OCI-LY7 (cell line): ENCODE results near the gene ACSF2. TPM values are rescaled to one million over a fixed set of nuclear protein-coding genes. Genes with fewer than 3 reads are reported as not detected.
A peak's percentile ranks its signal among the peaks of the same experiment; 100 is the strongest.

Source experiments
- BruUV-seq: library from RNA; stranded (reverse); fragments of 400-500 nt; replicated peaks from 2 replicates; lab custom pipeline; 2021; lab: Mats Ljungman, UMichigan
- CTCF ChIA-PET: fragments of 300-600 bp; sonication (Branson Sonifier 250); formaldehyde crosslinking; loops from one replicate; lab custom pipeline; 2022; ENCODE audit warnings: antibody characterized with exemption; ENCODE audit not compliant: unreplicated experiment; lab: Charles Lee
- POLR2A ChIA-PET: fragments of 300-600 bp; sonication (Branson Sonifier 250); formaldehyde crosslinking; loops from one replicate; lab custom pipeline; 2022; ENCODE audit warnings: antibody characterized with exemption; lab: Charles Lee
- DNase-seq: peaks from one replicate; pipeline ENCODE4 v3.0.0-alpha.2; 2015; ENCODE audit warnings: low spot score
- H2AFZ ChIP-seq: fragments of 200-600 bp; sonication (generic), shearing (Covaris generic); 2 replicates; pipeline ENCODE4 v1.6.1; 2014; ENCODE audit warnings: mild to moderate bottlenecking, antibody characterized with exemption, low read length, moderate library complexity
- H3K27ac ChIP-seq: fragments of 200-600 bp; sonication (generic); 2 replicates; pipeline ENCODE4 v1.5.1; 2014; ENCODE audit warnings: mixed run types, low read depth, mild to moderate bottlenecking, moderate library complexity, low read length, inconsistent platforms; ENCODE audit not compliant: poor library complexity, severe bottlenecking
- H3K36me3 ChIP-seq: fragments of 200-600 bp; sonication (generic); 2 replicates; pipeline ENCODE4 v1.6.1; 2014; ENCODE audit warnings: mild to moderate bottlenecking, antibody characterized with exemption, low read length, moderate library complexity, mixed read lengths; ENCODE audit not compliant: insufficient read depth
- H3K4me1 ChIP-seq: fragments of 200-600 bp; sonication (generic); 2 replicates; pipeline ENCODE4 v1.5.1; 2014; ENCODE audit warnings: mild to moderate bottlenecking, low read length; ENCODE audit not compliant: insufficient read depth, poor library complexity, severe bottlenecking
- H3K4me2 ChIP-seq: fragments of 200-600 bp; sonication (generic); 2 replicates; pipeline ENCODE4 v1.6.1; 2014; ENCODE audit warnings: mild to moderate bottlenecking, low read length
- H3K4me3 ChIP-seq: fragments of 200-600 bp; sonication (generic); 2 replicates; pipeline ENCODE4 v1.5.1; 2014; ENCODE audit warnings: mild to moderate bottlenecking, low read depth, low read length; ENCODE audit not compliant: poor library complexity, severe bottlenecking
- H3K79me2 ChIP-seq: fragments of 200-600 bp; sonication (generic); 2 replicates; pipeline ENCODE4 v1.6.1; 2016; ENCODE audit warnings: low read depth, mild to moderate bottlenecking, low read length, moderate library complexity, mixed read lengths; ENCODE audit not compliant: insufficient read depth
- H3K9me2 ChIP-seq: fragments of 200-600 bp; sonication (generic); 2 replicates; pipeline ENCODE4 v1.6.1; 2016; ENCODE audit warnings: mild to moderate bottlenecking, low read length, mixed read lengths; ENCODE audit not compliant: insufficient read depth
- H3K9me3 ChIP-seq: fragments of 200-600 bp; sonication (generic); 2 replicates; pipeline ENCODE4 v1.6.1; 2014; ENCODE audit warnings: mild to moderate bottlenecking, mixed run types, low read length, mixed read lengths
- H4K20me1 ChIP-seq: fragments of 200-600 bp; sonication (generic); 2 replicates; pipeline ENCODE4 v1.6.1; 2014; ENCODE audit warnings: mild to moderate bottlenecking, antibody characterized with exemption, low read length, moderate library complexity, mixed read lengths; ENCODE audit not compliant: insufficient read depth
- CTCF ChIP-seq: fragments of 200-600 bp; sonication (generic); conservative IDR thresholded peaks from 2 replicates; pipeline ENCODE4 v1.5.1; 2014; ENCODE audit warnings: mild to moderate bottlenecking, antibody characterized with exemption, low read length, moderate library complexity, mixed read lengths
- EZH2phosphoT487 ChIP-seq: fragments of 200-600 bp; sonication (generic); IDR thresholded peaks from 2 replicates; pipeline ENCODE4 v1.6.1; 2018; ENCODE audit warnings: low read depth, borderline replicate concordance, mild to moderate bottlenecking, mixed run types, antibody characterized with exemption, low read length, moderate library complexity, mixed read lengths
- intact Hi-C: fragments of 100-400 bp; cut with micrococcal nuclease; formaldehyde crosslinking; loops from one replicate; pipeline ENCODE4 v1.10.0; 2022; ENCODE audit not compliant: unreplicated experiment
- total RNA-seq, 2 experiments: library from RNA; depleted of rRNA in 1 of 2; stranded (reverse); fragments of >200 nt in 1 of 2; shearing (Covaris generic) in 1 of 2; gene quantifications; 2 replicates each; pipeline ENCODE4 v1.2.3, GENCODE V29; 2014 to 2022

ACSF2 gene
- total RNA-seq, 2 experiments from 2014 or later, result 38.6 to 42.7 TPM

GRCh38 chr17:50430821-50431618 is 5.0 kb downstream of the ACSF2 start:
- intact Hi-C loops, result no loop called here
- ChIA-PET CTCF (interaction anchor here (1.1 kb wide), 1 partner anchor 11 kb away, joined by 3 read pairs; no protein-coding TSS in a partner anchor), POLR2A (interaction anchor here (0.6 to 1.7 kb wide), 4 partner anchors 9 to 1061 kb away, joined by 3 to 7 read pairs (median 5); no protein-coding TSS in a partner anchor)
- Histone ChIP-seq H3K9me3 (no peaks in the 10 kb centered on the region), H3K4me3 (no peak overlapping the region), H3K9me2 (no peaks in the 10 kb centered on the region), H3K36me3 (no peaks in the 10 kb centered on the region), H3K27ac (no peak overlapping the region), H4K20me1 (no peaks in the 10 kb centered on the region), H3K4me2 (no peak overlapping the region), H3K79me2 (no peaks in the 10 kb centered on the region), H2AFZ (no peak overlapping the region), H3K4me1 (peaks cover 16% of the 10 kb centered on the region)
- DNase-seq, result no peak
- BruUV-seq, result TSS peak; percentile 10
- TF ChIP-seq CTCF (no peak), EZH2phosphoT487 (no peak)

DNA sequence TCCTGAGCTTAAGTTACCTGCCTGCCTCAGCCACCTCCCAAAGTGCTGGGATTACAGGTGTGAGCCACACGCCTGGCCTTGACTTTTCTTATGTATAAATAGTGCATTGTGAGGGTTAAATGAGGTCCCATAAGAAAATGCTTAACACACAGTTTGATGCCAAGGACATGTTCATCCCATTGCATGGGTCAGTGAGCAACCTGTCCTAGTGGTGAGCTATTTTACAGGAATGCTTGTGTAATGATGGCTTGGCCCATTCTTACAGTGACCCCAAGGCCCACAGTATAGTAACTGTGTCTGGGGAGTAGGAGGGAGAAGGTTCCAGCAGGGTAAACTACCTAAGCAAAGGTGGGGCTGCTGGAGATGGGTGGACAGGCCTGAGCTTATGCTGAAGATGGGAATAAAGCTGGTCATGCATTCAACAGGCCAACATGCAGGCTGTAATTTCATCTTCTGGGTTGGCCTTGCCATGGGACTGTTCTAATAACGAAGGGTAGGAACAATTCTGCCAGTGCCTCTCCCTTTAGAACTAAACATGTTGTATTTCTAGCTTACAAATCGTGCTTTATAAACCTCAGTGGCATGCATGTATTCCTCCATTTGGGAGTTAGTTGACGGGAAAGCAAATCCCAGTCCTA is 6.2 kb downstream of the ACSF2 start:
- Histone ChIP-seq H3K27ac (no peak overlapping the region), H3K9me3 (no peaks in the 10 kb centered on the region), H2AFZ (no peak overlapping the region), H3K4me1 (peaks cover 8% of the 10 kb centered on the region), H3K36me3 (peaks cover 3% of the 10 kb centered on the region; the same call in 1 of the 2 replicates), H3K9me2 (no peaks in the 10 kb centered on the region), H3K4me2 (no peak overlapping the region), H4K20me1 (no peaks in the 10 kb centered on the region), H3K79me2 (no peaks in the 10 kb centered on the region), H3K4me3 (no peak overlapping the region)
- DNase-seq, result no peak
- ChIA-PET CTCF (interaction anchor here (0.6 kb wide), 1 partner anchor 232 kb away, joined by 4 read pairs; no protein-coding TSS in a partner anchor), POLR2A (interaction anchor here (1.1 to 1.7 kb wide), 2 partner anchors 11 to 13 kb away, joined by 3 to 7 read pairs; no protein-coding TSS in a partner anchor)
- TF ChIP-seq CTCF (no peak), EZH2phosphoT487 (no peak)
- no TSS peak for BruUV-seq
- intact Hi-C loops, result no loop called here
